Uterus (tissue), 2 donors: ENCODE measurements around the gene SKAP1.

Experiments
- POLR2A ChIP-seq, 2 donors: fragments of 450-650 bp; IDR thresholded peaks; one replicate each; pipeline ENCODE4 v1.6.1; 2016; ENCODE audit warnings: antibody characterized with exemption in 2 of 2, mild to moderate bottlenecking in 1 of 2, moderate library complexity in 1 of 2
- TF ChIP-seq, protein P1 (sequence below), 4 experiments: fragments of 200-600 bp in 2 of 4; fragments of 450-650 bp in 2 of 4; sonication (generic) in 2 of 4; IDR thresholded peaks; one replicate each; pipeline ENCODE4 v1.5.1; 2016 to 2019; ENCODE audit warnings: antibody characterized with exemption in 4 of 4, mild to moderate bottlenecking in 2 of 4, moderate library complexity in 1 of 4

DNA sequence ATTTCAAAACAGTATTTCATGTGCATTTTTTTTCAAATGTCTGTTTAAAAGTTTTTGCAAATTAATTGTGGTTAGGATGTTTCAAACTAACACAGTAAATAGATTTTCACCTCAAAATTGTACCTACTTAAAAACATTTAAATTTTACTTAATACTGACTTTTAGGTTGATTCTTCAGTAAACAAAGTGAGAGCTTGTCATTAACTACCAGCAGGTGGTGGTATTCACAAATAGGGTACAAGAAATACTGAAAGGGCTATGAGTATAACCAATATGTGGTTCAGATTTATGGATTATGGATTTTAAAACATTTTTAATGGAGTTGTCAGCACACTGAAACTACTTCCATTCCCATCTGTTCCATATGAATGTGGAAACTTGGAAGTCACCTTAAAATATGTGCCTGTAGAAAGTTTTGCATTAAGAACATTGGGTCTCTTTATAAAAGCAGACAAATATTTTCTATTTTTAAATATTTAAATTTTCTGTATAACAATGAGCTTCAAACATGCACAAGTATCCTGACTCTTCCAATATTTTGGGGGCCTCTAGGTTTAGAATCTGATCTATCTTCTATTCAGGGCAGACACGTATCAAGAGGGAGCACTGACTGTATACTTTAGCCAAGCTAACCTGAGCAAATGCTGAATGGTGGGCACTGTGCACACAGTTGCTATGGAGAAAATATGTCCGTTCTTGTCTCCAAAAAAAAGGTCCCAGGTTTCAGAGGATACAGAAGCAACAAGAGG lies 166.9 kb downstream of the SKAP1 start:
- TF ChIP-seq, protein P1, sequence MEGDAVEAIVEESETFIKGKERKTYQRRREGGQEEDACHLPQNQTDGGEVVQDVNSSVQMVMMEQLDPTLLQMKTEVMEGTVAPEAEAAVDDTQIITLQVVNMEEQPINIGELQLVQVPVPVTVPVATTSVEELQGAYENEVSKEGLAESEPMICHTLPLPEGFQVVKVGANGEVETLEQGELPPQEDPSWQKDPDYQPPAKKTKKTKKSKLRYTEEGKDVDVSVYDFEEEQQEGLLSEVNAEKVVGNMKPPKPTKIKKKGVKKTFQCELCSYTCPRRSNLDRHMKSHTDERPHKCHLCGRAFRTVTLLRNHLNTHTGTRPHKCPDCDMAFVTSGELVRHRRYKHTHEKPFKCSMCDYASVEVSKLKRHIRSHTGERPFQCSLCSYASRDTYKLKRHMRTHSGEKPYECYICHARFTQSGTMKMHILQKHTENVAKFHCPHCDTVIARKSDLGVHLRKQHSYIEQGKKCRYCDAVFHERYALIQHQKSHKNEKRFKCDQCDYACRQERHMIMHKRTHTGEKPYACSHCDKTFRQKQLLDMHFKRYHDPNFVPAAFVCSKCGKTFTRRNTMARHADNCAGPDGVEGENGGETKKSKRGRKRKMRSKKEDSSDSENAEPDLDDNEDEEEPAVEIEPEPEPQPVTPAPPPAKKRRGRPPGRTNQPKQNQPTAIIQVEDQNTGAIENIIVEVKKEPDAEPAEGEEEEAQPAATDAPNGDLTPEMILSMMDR (IDR thresholded peaks at IDR 0.05): peak in 2 of 4 experiments; percentile 9 to 10
- no peak for TF ChIP-seq POLR2A (IDR thresholded peaks at IDR 0.05)
